IMR-90 (cell line): ENCODE measurements around the gene PKDCC. TPM values are rescaled to one million over a fixed set of nuclear protein-coding genes. Genes with fewer than 3 reads are reported as not detected.

Source experiments
- ATAC-seq: fragments of 200-7000 bp; cut with Tn5 transposase; 2 replicates; pipeline ENCODE4 v1.9.1; 2020; ENCODE audit warnings: low read depth, mild to moderate bottlenecking, moderate library complexity
- BruUV-seq: library from RNA; stranded (reverse); fragments of 400-500 nt; replicated peaks from 2 replicates; lab custom pipeline; 2021; lab: Mats Ljungman, UMichigan
- CTCF ChIA-PET: fragments of 300-600 bp; formaldehyde crosslinking; extraction: SDS; loops from one replicate; lab custom pipeline; 2021; ENCODE audit warnings: antibody characterized with exemption; lab: Yijun Ruan, JAX
- POLR2A ChIA-PET: fragments of 300-600 bp; sonication (Branson Sonifier 250); formaldehyde crosslinking; loops from one replicate; lab custom pipeline; 2022; ENCODE audit warnings: antibody characterized with exemption; ENCODE audit not compliant: unreplicated experiment; lab: Charles Lee
- DNase-seq: peaks from one replicate; pipeline ENCODE4 v3.0.0; 2013
- H2AFZ ChIP-seq: replicated peaks from 2 replicates; pipeline ENCODE3; 2013; ENCODE audit warnings: low read length, mild to moderate bottlenecking; ENCODE audit not compliant: poor library complexity
- H2AK5ac ChIP-seq: 2 replicates; pipeline ENCODE4 v1.6.1; 2013; ENCODE audit warnings: low read depth, low read length, inconsistent platforms
- H2AK9ac ChIP-seq: replicated peaks from 2 replicates; pipeline ENCODE3; 2013; ENCODE audit warnings: mild to moderate bottlenecking, low read depth, low read length, moderate library complexity; ENCODE audit not compliant: poor library complexity
- H2BK120ac ChIP-seq: 2 replicates; pipeline ENCODE4 v1.6.1; 2013; ENCODE audit warnings: low read depth, low read length, inconsistent platforms
- H2BK15ac ChIP-seq: 3 replicates; pipeline ENCODE4 v1.6.1; 2013; ENCODE audit warnings: low read depth, low read length, inconsistent platforms
- H2BK20ac ChIP-seq: 2 replicates; pipeline ENCODE4 v1.6.1; 2013; ENCODE audit warnings: low read depth, mild to moderate bottlenecking, inconsistent platforms, low read length, moderate library complexity
- H2BK5ac ChIP-seq: 2 replicates; pipeline ENCODE4 v1.6.1; 2013; ENCODE audit warnings: mild to moderate bottlenecking, low read depth, low read length, inconsistent platforms; ENCODE audit not compliant: poor library complexity, severe bottlenecking
- H3K14ac ChIP-seq: replicated peaks from 2 replicates; pipeline ENCODE4 v1.6.1; 2013; ENCODE audit warnings: low read depth, low read length, inconsistent platforms
- H3K18ac ChIP-seq: 2 replicates; pipeline ENCODE4 v1.6.1; 2013; ENCODE audit warnings: low read depth, low read length, control low read depth
- H3K23ac ChIP-seq: 2 replicates; pipeline ENCODE4 v1.6.1; 2013; ENCODE audit warnings: low read depth, low read length, inconsistent platforms
- H3K27ac ChIP-seq: 2 replicates; pipeline ENCODE4 v1.5.1; 2013; ENCODE audit warnings: mild to moderate bottlenecking, control low read depth, low read length; ENCODE audit not compliant: insufficient read depth
- H3K27me3 ChIP-seq: 2 replicates; pipeline ENCODE4 v1.6.1; 2013; ENCODE audit warnings: low read length; ENCODE audit not compliant: control insufficient read depth, insufficient read depth
- H3K36me3 ChIP-seq: 2 replicates; pipeline ENCODE4 v1.6.1; 2013; ENCODE audit warnings: low read length, mixed read lengths; ENCODE audit not compliant: control insufficient read depth, insufficient read depth
- H3K4ac ChIP-seq: 2 replicates; pipeline ENCODE4 v1.6.1; 2013; ENCODE audit warnings: low read depth, low read length, inconsistent platforms
- H3K4me1 ChIP-seq: 2 replicates; pipeline ENCODE4 v1.6.1; 2013; ENCODE audit warnings: low read length, mixed read lengths; ENCODE audit not compliant: control insufficient read depth, insufficient read depth
- H3K4me2 ChIP-seq: 2 replicates; pipeline ENCODE4 v1.6.1; 2013; ENCODE audit warnings: low read depth, mild to moderate bottlenecking, control low read depth, low read length, moderate library complexity
- H3K4me3 ChIP-seq: 2 replicates; pipeline ENCODE4 v1.5.1; 2013; ENCODE audit warnings: low read depth, mild to moderate bottlenecking, control low read depth, low read length, moderate library complexity; ENCODE audit not compliant: insufficient read depth
- H3K56ac ChIP-seq: 2 replicates; pipeline ENCODE4 v1.6.1; 2013; ENCODE audit warnings: low read length, inconsistent platforms; ENCODE audit not compliant: insufficient read depth; ENCODE audit errors: extremely low read depth
- H3K79me1 ChIP-seq, 2 experiments: 2 replicates each; pipeline ENCODE4 v1.6.1; 2013; ENCODE audit warnings: low read length in 2 of 2, inconsistent platforms in 1 of 2, low read depth in 1 of 2
- H3K9ac ChIP-seq: 2 replicates; pipeline ENCODE4 v1.6.1; 2013; ENCODE audit warnings: low read depth, low read length, control low read depth
- H3K9me1 ChIP-seq: 2 replicates; pipeline ENCODE4 v1.6.1; 2013; ENCODE audit warnings: low read length, inconsistent platforms; ENCODE audit not compliant: insufficient read depth
- H3K9me3 ChIP-seq: 2 replicates; pipeline ENCODE4 v1.6.1; 2013; ENCODE audit warnings: low read length; ENCODE audit not compliant: control insufficient read depth, insufficient read depth
- H4K20me1 ChIP-seq: 2 replicates; pipeline ENCODE4 v1.6.1; 2013; ENCODE audit warnings: low read length, inconsistent platforms; ENCODE audit not compliant: insufficient read depth
- H4K5ac ChIP-seq: 2 replicates; pipeline ENCODE4 v1.6.1; 2013; ENCODE audit warnings: mild to moderate bottlenecking, low read depth, low read length, control low read depth
- H4K8ac ChIP-seq, 2 experiments: 2 replicates each; pipeline ENCODE4 v1.6.1; 2013; ENCODE audit warnings: low read depth in 2 of 2, low read length in 2 of 2, control low read depth in 1 of 2, inconsistent platforms in 1 of 2
- H4K91ac ChIP-seq: 2 replicates; pipeline ENCODE4 v1.6.1; 2013; ENCODE audit warnings: low read depth, low read length, inconsistent platforms; ENCODE audit not compliant: insufficient read depth
- RAD21 ChIP-seq: IDR thresholded peaks from 2 replicates; pipeline ENCODE4 v1.6.1; 2012; ENCODE audit warnings: low read length, improper control_type of control experiment
- USF2 ChIP-seq: fragments of 150-350 bp; IDR thresholded peaks from 2 replicates; pipeline ENCODE4 v1.6.1; 2017; ENCODE audit warnings: mild to moderate bottlenecking, antibody characterized with exemption, low read length, low read depth
- WGBS, 2 experiments: methylation state at CpG; one replicate each; pipeline versions ENCODE4 v1.1.5 to v1.1.7; 2013; ENCODE audit warnings: missing lambda C conversion rate in 2 of 2; ENCODE audit not compliant: insufficient read length in 1 of 2; ENCODE audit errors: extremely low coverage in 2 of 2; 5-methylcytosine and 5-hydroxymethylcytosine counted together
- dilution Hi-C: fragments of 300-500 bp; cut with HindIII; formaldehyde crosslinking; loops from one replicate; pipeline ENCODE4 v1.14.3; 2018; ENCODE audit warnings: low sequenced_read_pairs; ENCODE audit not compliant: unreplicated experiment
- in situ Hi-C: fragments of 300-500 bp; cut with MboI; formaldehyde crosslinking; loops from 3 replicates; pipeline ENCODE4 v1.14.3; 2019; ENCODE audit warnings: low sequenced_read_pairs, inconsistent platforms, mixed read lengths
- intact Hi-C: fragments of 100-400 bp; cut with micrococcal nuclease; formaldehyde crosslinking; loops from 2 replicates; pipeline ENCODE4 v1.10.0; 2022
- polyA plus RNA-seq, 3 experiments: library from polyadenylated mRNA; depleted of rRNA; stranded (reverse); fragments of >200 nt; gene quantifications; 2 replicates each; pipeline ENCODE4 v1.2.3, GENCODE V29; 2012; ENCODE audit warnings: low replicate concordance in 1 of 3
- total RNA-seq: library from RNA; depleted of rRNA; stranded (reverse); fragments of >200 nt; gene quantifications from 2 replicates; pipeline ENCODE4 v1.2.3, GENCODE V29; 2012

The PKDCC gene
- total and polyA plus RNA-seq, 2 of the 4 experiments (the other 2 are of a cell fraction) = 55.6 to 95.7 TPM

- H3K9me1 ChIP-seq = peaks cover 22% of the 10 kb centered on the region
- H3K27me3 ChIP-seq = no peaks in the 10 kb centered on the region
- H4K5ac ChIP-seq = peak overlapping the region; percentile 80
- peak overlapping the region; percentile 78 to 84 for H4K8ac ChIP-seq
- peak overlapping the region; percentile 94 for H3K4ac ChIP-seq
- peak overlapping the region; percentile 94 for H4K91ac ChIP-seq
- H3K4me3 ChIP-seq = peak overlapping the region; percentile 94
- ChIA-PET CTCF (interaction anchor here (0.6 to 1.1 kb wide), 6 partner anchors 35 to 181 kb away, joined by 3 to 4 read pairs (median 3); no protein-coding TSS in a partner anchor), POLR2A (no interaction called here)
- peaks cover 45% of the 10 kb centered on the region for H3K4me1 ChIP-seq
- peak overlapping the region; percentile 58 for H2AFZ ChIP-seq
- DNase-seq (no peak), ATAC-seq (no peak)
- TF ChIP-seq USF2 (peak; percentile 60), RAD21 (no peak)
- dilution Hi-C loops (no loop called here), intact Hi-C loops (loop anchor here (1.0 to 2.0 kb wide), 3 partner anchors 34 to 181 kb away; no protein-coding TSS in a partner anchor), in situ Hi-C loops (no loop called here)
- no peaks in the 10 kb centered on the region for H3K9me3 ChIP-seq
- peak overlapping the region; percentile 98 for H3K23ac ChIP-seq
- H2BK5ac ChIP-seq = peak overlapping the region; percentile 83
- peak overlapping the region; percentile 90 for H2AK5ac ChIP-seq
- H3K79me1 ChIP-seq = peaks cover 32 to 67% of the 10 kb centered on the region in 2 experiments
- H3K36me3 ChIP-seq = peaks cover 44% of the 10 kb centered on the region
- TSS peak; percentile 9 for BruUV-seq
- H3K4me2 ChIP-seq = peak overlapping the region; percentile 93
- peak overlapping the region; percentile 84 for H3K27ac ChIP-seq
- H3K18ac ChIP-seq = peak overlapping the region; percentile 79
- WGBS, 2 experiments = 5% methylated on average over 3 of the region's 14 CpGs; no CpG with 5 or more reads in 1 of the 2 experiments
- H3K9ac ChIP-seq = peak overlapping the region; percentile 96
- peaks cover 47% of the 10 kb centered on the region for H4K20me1 ChIP-seq
- peak overlapping the region; percentile 90 for H3K56ac ChIP-seq
- H2BK15ac ChIP-seq = peak overlapping the region; percentile 80; the same call in 2 of the 3 replicates
- H3K14ac ChIP-seq = peak overlapping the region; percentile 97
- H2AK9ac ChIP-seq = peak overlapping the region; percentile 92
- peak overlapping the region; percentile 86 for H2BK120ac ChIP-seq
- H2BK20ac ChIP-seq = peak overlapping the region; percentile 52
These were observed 2.3 kb downstream of the PKDCC start for GRCh38 chr2:42050010-42050702.
